ENCODE measurements around the gene TMEM169. TPM values are rescaled to one million over a fixed set of nuclear protein-coding genes. Genes with fewer than 3 reads are reported as not detected.

Gene TMEM169
- 0.07 and 0.13 TPM in 2 replicates for total RNA-seq

GRCh38 chr2:216081487-216082116 lies at the start of gene TMEM169, which contains the start of gene PECR:
TSS of gene TMEM169 (plus strand) at chr2:216081919. CDS start at chr2:216095964, 14,045 bp downstream.
TSS of gene PECR (minus strand) at chr2:216081809. CDS start at chr2:216081741, 68 bp downstream.

GRCh38 chr2:216108967-216109921 lies 27.5 kb downstream of the TMEM169 start, which contains the start of gene XRCC5:
TSS of gene XRCC5 (plus strand) at chr2:216109348. CDS start at chr2:216109437, 89 bp downstream.

Other genes with a start within 250 kb of the TMEM169 start
- gene MREG, start 68.4 kb upstream of the TMEM169 start, total RNA-seq = 5.5 and 8.7 TPM in 2 replicates
- gene PECR, start 110 bp upstream of the TMEM169 start, total RNA-seq = 6.1 and 6.5 TPM in 2 replicates
- 418 and 432 TPM in 2 replicates for gene XRCC5, start 27.4 kb downstream of the TMEM169 start, total RNA-seq